ENCODE measurements around the gene SENP1.

Gene SENP1

DNA sequence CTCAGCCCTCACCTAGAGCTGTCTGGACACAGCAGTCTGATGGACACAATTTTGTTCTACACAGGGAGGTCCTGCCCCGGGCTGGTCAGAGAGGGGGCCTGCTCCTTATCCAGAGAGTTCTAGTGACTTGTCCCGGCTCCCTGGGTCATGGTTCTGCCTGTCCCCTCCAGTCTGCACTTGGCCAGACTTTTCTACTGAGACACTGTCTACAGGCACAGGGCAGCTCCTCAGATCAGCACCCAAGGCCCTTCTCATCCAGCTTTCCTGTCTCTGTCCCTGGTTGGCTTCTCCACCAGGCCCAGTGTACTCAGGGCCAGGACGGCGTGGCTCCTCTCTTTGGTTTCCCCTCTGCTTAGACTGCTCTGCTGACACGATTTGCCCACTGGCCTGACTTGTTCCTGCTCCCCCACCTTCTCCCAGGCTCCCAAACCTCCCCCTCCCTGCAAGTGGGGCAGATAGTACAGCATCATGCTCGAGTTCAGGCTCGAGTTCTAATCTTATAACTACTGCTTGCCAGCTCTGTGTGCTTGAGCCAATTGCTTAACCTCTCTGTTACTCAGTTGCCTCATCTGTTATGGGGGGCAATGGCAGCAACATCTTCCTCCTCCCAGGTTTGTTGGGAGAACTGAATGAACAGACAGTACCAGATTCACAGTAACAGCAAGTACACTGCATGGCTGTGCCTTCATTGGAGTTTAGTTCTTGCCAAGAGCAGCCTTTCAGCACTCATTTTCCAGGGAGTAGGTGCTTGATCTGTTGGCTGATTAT, 79.6 kb downstream of the SENP1 start:
- H3K9ac ChIP-seq (ENCODE audit: low read length), result no peak overlapping the region

DNA sequence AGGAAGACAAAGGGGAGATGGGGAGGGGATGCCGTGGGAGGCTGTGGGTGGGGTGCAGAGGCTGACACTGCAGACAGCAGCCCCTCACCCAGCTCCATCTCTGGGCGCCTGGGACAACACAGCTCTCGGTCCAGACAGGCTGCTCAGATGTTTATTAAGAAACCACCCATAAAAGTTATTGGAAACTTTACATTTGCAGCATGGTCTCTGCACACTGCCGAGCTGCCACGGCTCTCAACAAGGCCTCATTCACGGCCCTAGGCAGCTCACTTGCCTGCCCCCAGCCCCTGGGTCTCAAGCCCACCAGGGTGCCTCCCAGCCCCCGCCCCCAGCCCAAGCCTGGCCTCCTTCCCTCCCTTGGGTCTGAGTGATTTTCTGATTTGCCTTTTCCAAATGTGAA, 80.6 kb downstream of the SENP1 start:
- Histone ChIP-seq H2BK12ac (ENCODE audit: low read length) (no peak overlapping the region), H3K27ac (ENCODE audit: low read depth, low read length) (no peak overlapping the region), H2BK5ac (ENCODE audit: low read depth, low read length, poor library complexity) (peak overlapping the region; percentile 8), H3K79me2 (ENCODE audit: control insufficient read depth, insufficient read depth, low read length, poor library complexity) (peaks cover 4% of the 10 kb centered on the region), H2AK5ac (ENCODE audit: low read length) (no peak overlapping the region), H4K91ac (ENCODE audit: low read depth, low read length) (peak overlapping the region; percentile 25), H3K9me3 (ENCODE audit: insufficient read depth, low read depth, low read length) (no peaks in the 10 kb centered on the region), H3K14ac (ENCODE audit: low read length) (no peak overlapping the region), H3K27me3 (ENCODE audit: insufficient read depth, low read length) (no peaks in the 10 kb centered on the region), H3K4me1 (ENCODE audit: control insufficient read depth in 1 of 2, insufficient read depth in 2 of 2, low read length in 2 of 2) (peaks cover 46 to 57% of the 10 kb centered on the region in 2 experiments), H3K4me3 (ENCODE audit: low read depth, low read length) (no peak overlapping the region), H2BK120ac (ENCODE audit: insufficient read depth, low read length, poor library complexity) (no peak overlapping the region), H2AFZ (ENCODE audit: insufficient read depth, low read length, poor library complexity) (no peak overlapping the region), H4K8ac (ENCODE audit: low read depth, low read length) (no peak overlapping the region), H4K12ac (ENCODE audit: low read depth, low read length) (no peak overlapping the region), H3K4ac (ENCODE audit: low read depth, low read length) (no peak overlapping the region), H3K23ac (ENCODE audit: low read length) (no peak overlapping the region), H3K18ac (ENCODE audit: low read length) (no peak overlapping the region), H3K9ac (ENCODE audit: low read length) (no peak overlapping the region), H3K36me3 (ENCODE audit: control insufficient read depth in 1 of 2, insufficient read depth in 2 of 2, low read length in 2 of 2) (no peaks in the 10 kb centered on the region), H3K79me1 (ENCODE audit: low read length) (peaks cover 40% of the 10 kb centered on the region), H3K4me2 (ENCODE audit: low read length) (no peak overlapping the region)
- DNase-seq, result no peak
- WGBS (ENCODE audit: extremely low coverage, insufficient coverage, insufficient read length), result no CpG with 5 or more reads among the region's 7 CpGs

More for the DNA sequence above, 79.6 kb downstream of the SENP1 start:
- H3K23ac ChIP-seq (ENCODE audit: low read length), result no peak overlapping the region
- H3K27me3 ChIP-seq (ENCODE audit: insufficient read depth, low read length), result no peaks in the 10 kb centered on the region
- no peak for DNase-seq
- peak overlapping the region; percentile 82 for H4K91ac ChIP-seq (ENCODE audit: low read depth, low read length)
- peak overlapping the region; percentile 10 for H3K4ac ChIP-seq (ENCODE audit: low read depth, low read length)
- peak overlapping the region; percentile 83 for H3K18ac ChIP-seq (ENCODE audit: low read length)
- H3K79me2 ChIP-seq (ENCODE audit: control insufficient read depth, insufficient read depth, low read length, poor library complexity), result peaks cover 4% of the 10 kb centered on the region
- no peaks in the 10 kb centered on the region for H3K9me3 ChIP-seq (ENCODE audit: insufficient read depth, low read depth, low read length)
- WGBS (ENCODE audit: extremely low coverage, insufficient coverage, insufficient read length), result no CpG with 5 or more reads among the region's 7 CpGs
- H2AFZ ChIP-seq (ENCODE audit: insufficient read depth, low read length, poor library complexity), result no peak overlapping the region
- H3K14ac ChIP-seq (ENCODE audit: low read length), result peak overlapping the region; percentile 22
- H4K12ac ChIP-seq (ENCODE audit: low read depth, low read length), result no peak overlapping the region
- no peak overlapping the region for H3K4me3 ChIP-seq (ENCODE audit: low read depth, low read length)
- H3K79me1 ChIP-seq (ENCODE audit: low read length), result peaks cover 41% of the 10 kb centered on the region
- no peaks in the 10 kb centered on the region for H3K36me3 ChIP-seq (ENCODE audit: control insufficient read depth in 1 of 2, insufficient read depth in 2 of 2, low read length in 2 of 2)
- peak overlapping the region; percentile 12 for H4K8ac ChIP-seq (ENCODE audit: low read depth, low read length)
- H3K27ac ChIP-seq (ENCODE audit: low read depth, low read length), result peak overlapping the region; percentile 82
- peaks cover 47 to 61% of the 10 kb centered on the region in 2 experiments for H3K4me1 ChIP-seq (ENCODE audit: control insufficient read depth in 1 of 2, insufficient read depth in 2 of 2, low read length in 2 of 2)
- H2BK12ac ChIP-seq (ENCODE audit: low read length), result peak overlapping the region; percentile 87
- no peak overlapping the region for H3K4me2 ChIP-seq (ENCODE audit: low read length)
- H2BK5ac ChIP-seq (ENCODE audit: low read depth, low read length, poor library complexity), result peak overlapping the region; percentile 83
- peak overlapping the region; percentile 83 for H2BK120ac ChIP-seq (ENCODE audit: insufficient read depth, low read length, poor library complexity)
- H2AK5ac ChIP-seq (ENCODE audit: low read length), result peak overlapping the region; percentile 74

GRCh38 chr12:48024735-48025134, 81.1 kb downstream of the SENP1 start:
- Histone ChIP-seq H3K23ac (ENCODE audit: low read length) (no peak overlapping the region), H2BK120ac (ENCODE audit: insufficient read depth, low read length, poor library complexity) (peak overlapping the region; percentile 15), H3K27ac (ENCODE audit: low read depth, low read length) (no peak overlapping the region), H3K79me1 (ENCODE audit: low read length) (peaks cover 36% of the 10 kb centered on the region), H3K18ac (ENCODE audit: low read length) (no peak overlapping the region), H3K79me2 (ENCODE audit: control insufficient read depth, insufficient read depth, low read length, poor library complexity) (peaks cover 4% of the 10 kb centered on the region), H2AK5ac (ENCODE audit: low read length) (peak overlapping the region; percentile 18), H4K12ac (ENCODE audit: low read depth, low read length) (no peak overlapping the region), H4K91ac (ENCODE audit: low read depth, low read length) (no peak overlapping the region), H2BK5ac (ENCODE audit: low read depth, low read length, poor library complexity) (peak overlapping the region; percentile 58), H3K9ac (ENCODE audit: low read length) (no peak overlapping the region), H3K4me3 (ENCODE audit: low read depth, low read length) (no peak overlapping the region), H3K36me3 (ENCODE audit: control insufficient read depth in 1 of 2, insufficient read depth in 2 of 2, low read length in 2 of 2) (no peaks in the 10 kb centered on the region), H2BK12ac (ENCODE audit: low read length) (peak overlapping the region; percentile 67), H3K9me3 (ENCODE audit: insufficient read depth, low read depth, low read length) (no peaks in the 10 kb centered on the region), H3K4ac (ENCODE audit: low read depth, low read length) (no peak overlapping the region), H2AFZ (ENCODE audit: insufficient read depth, low read length, poor library complexity) (no peak overlapping the region), H3K14ac (ENCODE audit: low read length) (no peak overlapping the region), H3K4me2 (ENCODE audit: low read length) (no peak overlapping the region), H3K4me1 (ENCODE audit: control insufficient read depth in 1 of 2, insufficient read depth in 2 of 2, low read length in 2 of 2) (peaks cover 41 to 51% of the 10 kb centered on the region in 2 experiments), H3K27me3 (ENCODE audit: insufficient read depth, low read length) (no peaks in the 10 kb centered on the region), H4K8ac (ENCODE audit: low read depth, low read length) (no peak overlapping the region)
- no CpG with 5 or more reads among the region's 9 CpGs for WGBS (ENCODE audit: extremely low coverage, insufficient coverage, insufficient read length)
- DNase-seq, result no peak

- Histone ChIP-seq H4K8ac (ENCODE audit: low read depth, low read length) (no peak overlapping the region), H2AFZ (ENCODE audit: insufficient read depth, low read length, poor library complexity) (no peak overlapping the region), H3K4me1 (ENCODE audit: control insufficient read depth in 1 of 2, insufficient read depth in 2 of 2, low read length in 2 of 2) (peaks cover 33 to 38% of the 10 kb centered on the region in 2 experiments), H3K18ac (ENCODE audit: low read length) (no peak overlapping the region), H3K4me3 (ENCODE audit: low read depth, low read length) (no peak overlapping the region), H3K27ac (ENCODE audit: low read depth, low read length) (no peak overlapping the region), H4K12ac (ENCODE audit: low read depth, low read length) (no peak overlapping the region), H3K4ac (ENCODE audit: low read depth, low read length) (no peak overlapping the region), H2BK120ac (ENCODE audit: insufficient read depth, low read length, poor library complexity) (peak overlapping the region; percentile 26), H3K79me2 (ENCODE audit: control insufficient read depth, insufficient read depth, low read length, poor library complexity) (peaks cover 4% of the 10 kb centered on the region), H4K91ac (ENCODE audit: low read depth, low read length) (no peak overlapping the region), H3K36me3 (ENCODE audit: control insufficient read depth in 1 of 2, insufficient read depth in 2 of 2, low read length in 2 of 2) (no peaks in the 10 kb centered on the region), H3K27me3 (ENCODE audit: insufficient read depth, low read length) (peaks cover 1% of the 10 kb centered on the region), H2BK5ac (ENCODE audit: low read depth, low read length, poor library complexity) (no peak overlapping the region), H3K14ac (ENCODE audit: low read length) (no peak overlapping the region), H3K79me1 (ENCODE audit: low read length) (peaks cover 25% of the 10 kb centered on the region), H3K23ac (ENCODE audit: low read length) (no peak overlapping the region), H3K4me2 (ENCODE audit: low read length) (no peak overlapping the region), H2BK12ac (ENCODE audit: low read length) (peak overlapping the region; percentile 24), H2AK5ac (ENCODE audit: low read length) (no peak overlapping the region), H3K9me3 (ENCODE audit: insufficient read depth, low read depth, low read length) (no peaks in the 10 kb centered on the region), H3K9ac (ENCODE audit: low read length) (no peak overlapping the region)
- no CpG with 5 or more reads among the region's 5 CpGs for WGBS (ENCODE audit: extremely low coverage, insufficient coverage, insufficient read length)
- DNase-seq, result no peak
Observed at GRCh38 chr12:48023386-48023785, 82.5 kb downstream of the SENP1 start.

All from trophoblast cell (in vitro differentiated cells and primary cell).